GM18858 (cell line): ENCODE measurements around the gene ELF2.
"Not testable (repeated sequence)": the region's sequence is repeated elsewhere in the genome, so short reads cannot be mapped to it uniquely, and the experiment has no call there.

Source experiments
- ATAC-seq: cut with Tn5 transposase; IDR thresholded peaks from one replicate; pipeline ENCODE4 v1.9.1; 2021; ENCODE audit not compliant: unreplicated experiment

ELF2 gene

DNA sequence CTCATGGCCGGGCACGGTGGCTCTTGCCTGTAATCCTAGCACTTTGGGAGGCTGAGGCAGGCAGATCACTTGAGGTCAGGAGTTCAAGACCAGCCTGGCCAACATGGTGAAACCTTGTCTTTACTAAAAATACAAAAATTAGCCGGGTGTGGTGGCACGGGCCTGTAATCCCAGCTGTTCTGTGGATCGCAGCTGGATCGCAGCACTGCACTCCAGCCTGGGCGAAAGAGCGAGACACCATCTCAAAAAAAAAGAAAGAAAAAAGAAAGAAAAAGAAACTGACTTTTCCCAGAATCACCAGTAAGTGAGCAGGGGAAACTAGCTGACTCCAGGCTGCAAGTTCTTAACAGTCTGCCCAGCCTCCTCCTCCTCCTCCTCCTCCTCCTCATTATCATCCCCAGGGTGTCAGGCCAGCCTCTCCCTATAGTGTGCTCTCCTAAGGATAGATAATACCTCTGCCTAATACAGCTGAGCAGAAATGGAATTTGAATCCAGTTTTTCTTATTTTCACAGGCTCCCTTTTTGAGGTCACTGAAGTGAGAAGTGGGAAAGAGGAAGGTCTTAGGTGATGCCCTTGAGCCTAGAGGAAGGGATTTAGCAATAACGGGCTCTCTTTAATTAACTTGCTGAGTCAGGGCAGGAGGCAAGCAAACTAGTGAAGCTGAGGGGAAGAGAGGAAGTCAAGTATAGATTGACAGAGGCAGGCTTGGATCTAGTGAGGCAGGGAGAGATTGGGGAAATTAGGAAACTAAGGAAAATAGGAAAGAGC lies 11.8 kb upstream of the ELF2 start:
- ATAC-seq = no peak

DNA sequence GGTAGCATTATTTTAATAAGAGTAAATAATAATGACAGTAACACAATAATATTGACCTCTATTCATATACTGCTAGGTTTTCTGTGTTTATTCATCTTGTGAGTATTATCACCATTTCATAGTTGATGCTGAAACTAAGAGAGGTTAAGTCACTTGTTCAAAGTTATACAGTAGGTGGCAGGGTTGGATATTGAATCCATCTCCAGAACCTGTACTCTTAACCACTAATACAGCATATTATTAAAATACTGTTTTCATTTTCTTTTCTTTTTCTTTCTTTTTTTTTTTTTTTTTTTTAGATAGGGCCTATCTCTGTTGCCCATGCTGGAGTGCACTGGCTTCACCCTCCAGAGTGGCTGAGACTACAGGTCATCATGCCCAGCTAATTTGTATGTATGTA lies 7.1 kb upstream of the ELF2 start:
- ATAC-seq = no peak

DNA sequence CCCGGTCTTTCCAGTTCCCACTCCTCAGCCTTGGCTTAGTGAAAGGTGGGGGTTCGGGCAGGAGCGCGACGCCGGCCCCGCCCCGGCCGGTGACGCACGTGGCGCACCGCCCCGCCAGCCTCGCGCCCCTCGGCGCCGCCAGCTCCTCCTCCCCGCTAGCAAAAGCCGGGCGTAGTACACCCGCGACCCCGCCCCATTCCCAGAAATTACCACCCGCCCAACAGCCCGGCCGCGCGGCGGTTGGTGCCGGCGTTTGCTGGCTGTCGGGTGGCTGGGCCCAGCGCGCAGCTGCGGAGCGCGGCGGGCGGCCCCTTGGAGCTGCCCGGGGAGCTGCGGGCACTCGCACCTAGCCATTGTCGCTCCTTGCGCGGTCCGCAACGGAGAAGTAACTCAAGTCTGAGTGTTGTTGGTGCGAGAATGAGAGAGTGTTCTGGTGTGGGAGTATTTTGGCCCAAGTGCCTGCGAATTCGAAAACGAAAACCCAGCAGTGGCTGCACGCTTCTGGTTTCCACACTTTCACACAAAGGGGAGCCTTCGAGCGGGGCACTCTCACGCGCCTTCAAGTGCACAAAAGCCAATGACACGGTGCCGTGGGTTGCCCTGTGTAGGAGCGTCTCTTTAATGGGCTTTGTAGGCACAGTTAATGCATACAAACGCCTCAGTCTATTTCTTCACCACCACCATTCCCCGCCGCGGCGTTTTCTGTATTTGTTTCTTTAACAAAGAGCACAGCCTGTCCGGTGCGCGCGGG lies 1.0 kb upstream of the ELF2 start:
- ATAC-seq = peak; percentile 58

DNA sequence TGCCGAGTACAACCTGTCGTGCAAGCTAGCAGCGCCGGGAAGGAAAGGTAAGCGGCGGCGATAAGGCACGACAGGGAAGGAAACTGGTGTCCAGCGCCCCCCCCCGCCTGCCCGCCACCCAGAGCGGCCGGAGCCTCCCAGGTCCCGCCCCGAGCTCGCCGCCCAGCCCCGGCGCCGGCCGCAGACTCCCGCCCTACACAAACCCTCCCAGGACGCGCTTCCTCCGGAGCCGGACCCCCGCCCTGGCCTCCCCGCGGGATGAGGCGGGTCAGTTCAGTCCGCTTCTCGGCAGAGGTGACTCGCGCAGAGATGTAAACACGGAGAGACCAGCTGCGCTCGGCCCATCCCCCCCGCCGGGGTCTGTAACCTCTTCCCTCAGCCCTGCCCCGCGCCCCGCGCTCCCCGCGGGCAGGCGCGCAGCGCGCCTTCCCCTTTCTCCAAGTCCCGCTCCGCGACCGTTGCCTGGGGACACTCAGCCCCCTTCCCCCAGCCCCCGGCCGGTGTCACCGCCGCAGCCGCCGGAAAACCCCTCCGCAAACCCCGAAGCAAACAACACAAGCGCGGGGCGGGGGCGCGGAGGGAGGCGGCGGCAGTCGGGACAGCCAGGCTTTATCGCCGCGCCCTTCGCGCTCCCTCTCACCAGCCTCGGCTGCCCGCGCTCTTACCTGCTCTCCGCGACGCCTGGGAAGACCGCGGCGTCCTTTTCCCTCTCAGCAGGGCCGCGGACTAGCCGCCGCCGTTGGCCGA lies 543 bp downstream of the ELF2 start:
- ATAC-seq = no peak

DNA sequence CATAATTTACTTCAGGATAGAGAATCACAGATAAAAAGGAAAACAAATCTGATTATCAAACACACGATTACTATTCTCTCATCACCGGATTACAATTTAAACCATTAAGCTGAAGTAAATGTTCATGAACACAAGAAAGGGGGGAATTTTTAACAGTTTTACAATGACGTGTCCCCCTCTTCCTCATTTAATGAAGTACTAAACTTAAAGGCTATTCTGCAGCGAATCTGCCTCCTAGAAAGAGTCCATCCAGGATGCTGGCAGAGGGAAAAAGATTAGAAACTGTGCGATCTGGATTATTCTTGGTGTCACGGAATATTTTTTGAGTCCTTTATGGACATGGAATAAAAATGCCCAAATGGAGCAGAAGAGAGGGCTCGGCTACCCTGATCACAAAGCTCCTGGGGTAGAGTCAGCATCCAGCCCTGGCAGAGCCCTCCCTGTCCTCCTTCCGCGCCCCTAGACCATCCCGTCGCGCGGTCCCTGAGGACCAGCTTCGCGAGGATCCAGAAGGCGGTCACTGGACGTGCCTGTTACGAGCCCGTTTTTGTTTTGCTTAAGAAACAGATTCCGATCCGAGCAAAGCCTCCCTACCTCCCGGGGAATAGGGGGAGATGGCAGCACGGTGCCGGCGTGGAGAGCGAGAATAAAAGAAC lies 1.2 kb downstream of the ELF2 start:
- no peak for ATAC-seq

DNA sequence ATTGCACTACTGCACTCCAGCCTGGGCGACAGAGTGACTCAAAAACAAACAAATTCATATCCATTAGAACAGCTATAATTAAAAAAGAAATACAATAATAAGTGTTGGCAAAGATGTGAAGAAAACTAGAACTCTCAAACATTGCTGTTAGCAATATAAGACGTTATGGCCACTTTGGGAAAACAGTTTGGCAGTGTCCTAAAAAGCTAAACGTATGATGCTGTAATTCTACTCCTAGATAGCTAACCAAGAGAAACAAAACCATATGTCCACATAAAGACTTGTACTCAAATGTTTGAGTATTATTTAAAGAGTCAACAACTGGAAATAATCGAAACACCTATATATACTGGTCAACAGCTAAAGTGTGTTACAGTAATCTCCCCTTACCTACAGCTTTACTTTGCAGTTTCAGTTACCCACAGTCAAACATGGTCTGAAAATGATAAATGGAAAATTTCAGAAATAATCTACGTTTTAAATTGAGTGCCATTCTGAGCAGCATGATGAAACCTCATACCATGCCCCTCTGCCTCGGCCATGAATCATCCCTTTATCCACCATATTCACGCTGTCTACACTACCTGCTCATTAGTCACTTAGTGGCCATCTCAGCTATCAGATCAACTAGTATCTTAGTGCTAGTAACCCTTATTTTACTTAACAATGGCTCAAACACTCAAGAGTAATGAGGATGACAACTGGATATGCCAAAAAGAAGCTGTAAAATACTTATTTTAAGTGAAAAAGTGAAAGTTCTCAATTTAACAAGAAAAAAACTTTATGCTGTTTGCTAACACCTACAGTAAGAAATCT lies 4.9 kb downstream of the ELF2 start:
- ATAC-seq = no peak

DNA sequence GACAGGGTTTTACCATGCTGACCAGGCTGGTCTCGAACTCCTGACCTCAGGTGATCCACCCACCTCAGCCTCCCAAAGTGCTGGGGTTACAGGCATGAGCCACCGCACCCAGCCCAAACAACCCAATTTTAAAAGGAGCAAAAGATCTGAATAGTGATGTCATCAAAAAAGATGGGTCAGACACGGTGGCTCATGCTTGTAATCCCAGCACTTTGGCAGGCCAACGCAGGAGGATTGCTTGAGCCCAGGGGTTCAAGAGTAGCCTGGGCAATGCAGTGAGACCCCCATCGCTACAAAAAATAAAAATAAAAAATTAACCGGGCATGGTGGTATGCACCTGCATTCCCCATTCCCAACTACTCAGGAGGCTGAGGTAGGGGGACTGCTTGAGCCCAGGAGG lies 6.1 kb downstream of the ELF2 start:
- ATAC-seq = no peak

DNA sequence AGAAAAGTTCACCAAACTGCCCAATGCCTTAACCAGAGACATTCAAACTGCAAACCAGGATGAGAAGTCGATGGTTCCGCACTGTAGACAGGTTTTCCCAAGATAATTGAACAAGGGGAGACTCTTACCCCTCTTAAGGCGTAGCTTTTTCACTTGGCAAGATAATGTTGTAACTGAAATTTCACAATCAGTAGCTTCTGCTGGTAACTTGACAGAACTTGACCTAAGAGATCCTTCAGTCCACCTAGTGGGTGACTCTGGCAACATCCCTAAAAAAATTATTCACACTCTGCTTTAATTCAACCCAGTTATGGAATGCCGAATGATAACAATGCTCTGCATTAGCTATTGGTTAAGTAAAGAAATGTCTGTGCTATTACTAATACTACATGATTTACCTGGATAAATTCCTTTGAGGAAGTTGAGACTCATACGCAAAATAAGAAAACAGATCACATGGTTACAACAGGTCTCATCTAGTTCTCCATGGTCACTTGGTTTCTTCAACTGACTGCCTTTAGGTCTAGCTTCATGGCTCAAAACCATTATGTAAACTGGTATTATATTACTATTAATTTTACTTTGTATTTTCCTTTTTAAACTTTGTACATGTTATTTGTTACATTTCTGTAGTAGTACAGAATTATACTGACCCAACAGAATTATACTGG lies 9.1 kb downstream of the ELF2 start:
- ATAC-seq = no peak

DNA sequence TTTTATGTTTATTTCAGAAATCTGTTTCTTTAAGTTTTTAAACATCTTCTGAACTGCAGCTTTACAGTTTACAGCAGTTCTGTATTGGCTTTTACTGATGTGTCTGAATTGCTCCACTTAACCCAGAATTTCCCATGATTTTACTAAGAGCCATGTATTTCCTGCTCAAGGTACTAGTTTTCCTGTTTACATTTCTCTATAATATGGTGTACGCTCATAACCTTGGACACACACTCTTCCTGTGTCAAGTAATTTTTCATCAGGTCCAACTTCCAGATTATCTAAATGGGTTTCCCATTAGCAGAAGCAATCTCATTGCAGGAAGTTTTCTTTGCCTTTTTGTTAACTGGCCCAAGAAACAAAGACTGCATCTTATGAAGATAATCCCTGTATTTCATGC lies 12.3 kb downstream of the ELF2 start:
- no peak for ATAC-seq

DNA sequence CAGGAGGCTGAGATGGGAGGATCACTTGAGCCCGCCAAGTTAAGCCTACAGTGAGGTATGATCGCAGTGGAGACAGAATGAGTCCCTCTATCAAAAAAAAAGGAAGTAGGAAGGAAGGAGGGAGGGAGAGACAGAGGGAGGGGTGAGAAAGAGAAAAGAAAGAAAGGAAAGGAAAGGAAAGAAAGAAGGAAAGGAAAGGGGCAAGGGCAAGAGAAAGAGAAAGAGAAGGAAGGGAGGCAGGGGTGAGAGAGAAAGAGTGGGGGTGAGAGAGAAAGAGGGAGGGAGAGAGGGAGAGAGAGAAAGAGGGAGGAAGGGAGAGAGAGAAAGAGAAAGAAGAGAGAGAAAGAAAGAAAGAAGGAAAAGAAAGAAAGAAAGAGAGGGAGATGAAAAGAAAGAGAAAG lies 13.2 kb downstream of the ELF2 start:
- ATAC-seq = no peak

DNA sequence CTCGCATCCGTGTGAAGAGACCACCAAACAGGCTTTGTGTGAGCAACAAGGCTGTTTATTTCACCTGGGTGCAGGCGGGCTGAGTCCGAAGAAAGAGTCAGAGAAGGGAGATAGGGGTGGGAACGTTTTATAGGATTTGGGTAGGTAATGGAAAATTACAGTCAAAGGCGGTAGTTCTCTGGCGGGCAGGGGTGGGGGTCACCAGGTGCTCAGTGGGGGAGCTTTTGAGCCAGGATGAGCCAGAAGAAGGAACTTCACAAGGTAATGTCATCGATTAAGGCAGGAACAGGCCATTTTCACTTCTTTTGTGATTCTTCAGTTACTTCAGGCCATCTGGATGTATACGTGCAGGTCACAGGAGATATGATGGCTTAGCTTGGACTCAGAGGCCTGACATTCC lies 19.0 kb downstream of the ELF2 start:
- ATAC-seq = not testable (repeated sequence)

DNA sequence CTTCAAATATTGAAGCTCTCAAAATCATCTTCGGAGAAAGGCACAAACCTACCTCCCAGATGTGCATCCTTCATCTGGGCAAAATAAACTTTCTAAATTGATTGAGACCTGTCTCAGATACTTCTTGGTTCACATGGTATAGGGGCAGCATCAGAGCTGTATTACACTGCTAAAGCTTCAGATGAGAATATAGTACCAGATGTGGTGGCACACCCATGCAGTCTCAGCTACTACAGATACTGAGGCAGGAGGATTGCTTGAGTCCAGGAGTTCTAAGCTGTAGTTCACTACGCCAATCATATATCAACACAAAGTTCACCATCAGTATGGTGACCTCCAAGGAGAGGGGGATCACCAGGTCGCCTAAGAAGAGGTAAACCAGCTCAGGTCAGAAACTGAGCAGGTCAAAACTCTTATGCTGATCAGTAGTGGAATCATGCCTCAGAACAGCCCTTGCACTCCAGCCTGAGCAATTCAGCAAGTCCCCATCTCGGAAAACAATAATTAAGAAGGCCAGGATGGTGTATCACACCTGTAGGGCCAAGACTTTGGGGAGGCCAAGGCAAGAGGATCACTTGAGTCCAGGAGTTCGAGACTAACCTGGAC lies 22.0 kb downstream of the ELF2 start:
- ATAC-seq = no peak

DNA sequence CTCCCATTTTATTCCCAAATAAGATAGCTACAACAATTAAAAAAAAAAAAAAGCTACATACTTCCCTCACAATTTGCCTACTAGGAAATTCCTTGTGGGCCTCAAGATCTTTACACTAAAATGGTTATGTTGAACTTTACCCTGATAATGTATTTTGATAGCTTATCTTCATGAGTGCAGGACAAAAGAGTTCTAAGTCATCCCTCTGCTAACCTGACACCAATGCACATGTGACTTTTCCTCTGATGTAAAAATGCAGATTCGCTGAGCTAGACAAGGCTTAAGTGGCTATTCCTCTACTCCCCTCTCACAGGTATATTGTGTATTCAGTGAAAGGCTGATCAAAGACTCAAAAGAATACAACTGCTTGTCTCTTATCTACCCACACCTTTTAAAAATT lies 22.5 kb downstream of the ELF2 start:
- ATAC-seq = no peak

DNA sequence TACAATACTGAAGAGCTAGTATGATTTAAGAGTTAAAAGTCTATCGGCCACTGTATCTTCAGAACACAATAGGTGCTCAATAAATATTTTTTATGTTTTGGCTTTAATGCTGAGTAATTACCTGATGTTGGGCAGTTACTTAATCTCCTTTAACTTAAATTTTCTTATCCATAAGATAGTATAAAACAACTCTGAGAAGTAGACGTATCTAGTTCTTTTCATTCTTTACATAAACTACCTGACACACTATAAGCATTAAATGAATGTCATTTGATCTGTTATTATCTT lies 22.9 kb downstream of the ELF2 start:
- no peak for ATAC-seq

DNA sequence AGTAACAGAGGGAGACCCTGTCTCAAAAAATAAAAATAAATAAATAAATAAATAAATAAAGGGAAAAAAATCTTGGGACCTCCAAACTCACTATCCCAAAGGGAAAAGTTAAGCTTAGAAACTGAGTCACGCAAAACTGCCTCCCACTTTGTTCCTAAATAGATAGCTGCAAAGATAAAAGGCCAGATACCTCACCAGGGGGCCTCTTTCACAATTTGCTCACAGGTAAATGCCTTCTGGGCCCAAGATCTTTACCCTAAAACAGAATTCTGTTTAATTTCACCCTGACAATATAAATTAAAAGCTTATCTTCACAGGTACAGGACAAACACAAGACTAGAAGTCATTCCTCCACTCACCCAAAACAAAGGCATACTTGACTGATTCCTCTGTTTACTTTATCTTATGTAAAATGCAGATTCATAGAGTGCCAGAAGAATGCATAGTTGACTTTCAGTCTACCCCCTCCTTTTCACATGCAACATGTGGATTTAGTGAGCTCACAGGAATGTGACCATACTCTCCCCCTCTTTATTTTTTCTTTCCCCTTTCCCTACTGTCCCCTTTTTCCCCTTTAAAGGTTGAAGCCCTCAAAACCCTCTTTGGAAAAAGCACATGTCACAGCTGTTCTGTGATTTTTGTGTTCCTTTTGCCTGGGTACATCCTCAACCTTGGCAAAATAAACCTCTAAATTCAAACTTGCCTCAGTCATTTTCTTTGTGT lies 23.4 kb downstream of the ELF2 start:
- ATAC-seq = no peak

DNA sequence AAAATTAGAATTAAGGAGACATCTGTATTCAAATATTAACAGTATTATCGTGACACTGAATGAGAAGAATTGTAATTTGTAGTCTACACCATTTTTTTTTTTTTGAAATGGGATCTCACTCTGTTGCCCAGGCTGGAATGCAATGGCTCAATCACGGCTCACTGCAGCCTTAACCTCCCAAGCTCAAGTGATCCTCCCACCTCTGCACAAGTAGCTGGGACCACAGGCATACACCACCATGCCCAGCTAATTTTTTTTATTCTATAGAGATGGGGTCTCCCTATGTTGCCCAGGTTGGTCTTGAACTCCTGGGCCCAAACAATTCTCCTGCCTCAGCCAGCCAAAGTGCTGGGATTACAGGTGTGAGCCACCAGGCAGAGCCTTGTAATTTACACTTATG lies 24.8 kb downstream of the ELF2 start:
- no peak for ATAC-seq

DNA sequence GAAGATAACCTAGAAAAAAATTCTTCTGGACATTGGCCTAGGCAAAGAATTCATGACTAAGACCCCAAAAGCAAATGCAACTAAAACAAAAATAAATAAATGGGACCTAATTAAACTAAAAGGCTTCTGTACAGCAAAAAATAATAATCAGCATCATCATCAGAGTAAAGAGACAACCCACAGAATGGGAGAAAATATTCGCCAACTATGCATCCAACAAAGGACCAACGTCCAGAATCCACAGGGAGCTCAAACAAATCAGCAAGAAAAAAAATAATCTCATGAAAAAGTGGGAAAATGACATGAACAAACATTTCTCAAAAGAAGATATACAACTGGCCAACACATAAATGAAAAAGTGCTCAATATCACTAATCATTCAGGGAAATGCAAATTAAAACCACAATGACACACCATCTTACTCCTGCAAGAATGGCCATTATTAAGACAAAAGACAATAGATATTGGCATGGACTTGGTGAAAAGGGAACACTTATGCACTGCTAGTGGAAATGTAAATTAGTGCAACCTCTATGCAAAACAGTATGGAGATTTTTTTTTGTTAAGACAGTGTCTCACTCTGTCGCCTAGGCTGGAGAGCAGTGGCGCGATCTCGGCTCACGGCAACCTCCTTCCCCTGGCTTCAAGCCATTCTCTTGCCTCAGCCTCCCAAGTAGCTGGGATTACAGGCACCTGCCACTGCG lies 29.9 kb downstream of the ELF2 start:
- no peak for ATAC-seq

DNA sequence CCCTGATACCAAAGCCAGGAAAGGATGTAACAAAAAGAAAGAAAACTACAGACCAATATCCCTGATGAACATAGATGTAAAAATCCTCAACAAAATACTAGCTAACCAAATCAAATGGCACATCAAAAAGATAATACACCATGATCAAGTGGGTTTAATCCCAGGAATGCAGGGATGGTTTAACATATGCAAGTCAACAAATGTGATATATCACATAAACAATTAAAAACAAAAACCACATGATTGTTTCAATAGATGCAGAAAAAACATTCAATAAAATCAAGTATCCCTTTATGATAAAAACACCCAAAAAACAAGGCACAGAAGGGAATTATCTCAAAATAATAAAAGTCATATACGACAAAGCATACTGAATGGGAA lies 31.5 kb downstream of the ELF2 start:
- ATAC-seq = no peak
